Aorta (tissue), 5 donors: ENCODE measurements around the gene RPRD1B. TPM values are rescaled to one million over a fixed set of nuclear protein-coding genes. Genes with fewer than 3 reads are reported as not detected.

Experiments
- ATAC-seq: fragments of 200-7000 bp; cut with Tn5 transposase; one replicate; pipeline ENCODE4 v1.9.1; 2022; ENCODE audit warnings: moderate library complexity; ENCODE audit not compliant: low FRiP score
- DNase-seq, 2 donors: peaks; one replicate each; pipeline ENCODE4 v3.0.0-alpha.2; 2020
- H3K27ac ChIP-seq, 2 donors: one replicate each; pipeline ENCODE4 v1.5.1; 2013; ENCODE audit warnings: low read length in 2 of 2, mild to moderate bottlenecking in 2 of 2, moderate library complexity in 2 of 2, control low read depth in 1 of 2, inconsistent platforms in 1 of 2, low read depth in 1 of 2
- H3K27me3 ChIP-seq, 2 donors: one replicate each; pipeline ENCODE4 v1.6.1; 2013; ENCODE audit warnings: control low read depth in 1 of 2, low read length in 1 of 2, mild to moderate bottlenecking in 1 of 2, moderate library complexity in 1 of 2; ENCODE audit not compliant: insufficient read depth in 2 of 2, control insufficient read depth in 1 of 2
- H3K36me3 ChIP-seq, 2 donors: one replicate each; pipeline ENCODE4 v1.6.1; 2013; ENCODE audit warnings: control low read depth in 1 of 2, low read length in 1 of 2, mild to moderate bottlenecking in 1 of 2; ENCODE audit not compliant: insufficient read depth in 2 of 2, control insufficient read depth in 1 of 2
- H3K4me1 ChIP-seq, 2 donors: one replicate each; pipeline ENCODE4 v1.6.1; 2013; ENCODE audit warnings: low read length in 2 of 2, control low read depth in 1 of 2, mild to moderate bottlenecking in 1 of 2, moderate library complexity in 1 of 2; ENCODE audit not compliant: insufficient read depth in 2 of 2, control insufficient read depth in 1 of 2
- H3K4me3 ChIP-seq, 2 donors: one replicate each; pipeline ENCODE4 v1.5.1; 2013; ENCODE audit warnings: low read length in 2 of 2, control low read depth in 1 of 2, mild to moderate bottlenecking in 1 of 2
- H3K9me3 ChIP-seq: one replicate; pipeline ENCODE4 v1.6.1; 2013; ENCODE audit warnings: mild to moderate bottlenecking, low read length; ENCODE audit not compliant: control insufficient read depth
- whole genome bisulfite sequencing, 2 donors: extraction: QIAGEN DNeasy Blood & Tissue Kit; methylation state at CpG; one replicate each; pipeline ENCODE4 v1.1.7; 2013; 5-methylcytosine and 5-hydroxymethylcytosine counted together
- intact Hi-C, 2 donors: fragments of 100-400 bp; cut with DNase I; formaldehyde crosslinking; loops; one replicate each; pipeline versions ENCODE4 v1.14.2 to v1.15.0; 2022
- polyA plus RNA-seq, 2 donors: library from polyadenylated mRNA; stranded (reverse); fragments of 200-250 nt; gene quantifications; one replicate each; pipeline ENCODE4 v1.2.3, GENCODE V29; 2013
- total RNA-seq, 2 donors: library from RNA; stranded (reverse); fragmentation: NEBNext Ultra II Directional; extraction: Animal tissue kit (Norgen Biotek cat#: 25700); gene quantifications; one replicate each; pipeline ENCODE4 v1.2.1, GENCODE V29; 2021
- donor health status: healthy with polysubstance abuse.
- donor health status: Bipolar disorder and iron deficiency.
- donor health status: DM: no; HTN: no; CAD: no.
- donor health status: DM: no; HTN: no; CAD: no.
- donor health status: DM: yes; HTN: yes; CAD: no.

RPRD1B gene
- total and polyA plus RNA-seq, 4 donors, result 6.9 to 43.5 (median 21.9) TPM

DNA sequence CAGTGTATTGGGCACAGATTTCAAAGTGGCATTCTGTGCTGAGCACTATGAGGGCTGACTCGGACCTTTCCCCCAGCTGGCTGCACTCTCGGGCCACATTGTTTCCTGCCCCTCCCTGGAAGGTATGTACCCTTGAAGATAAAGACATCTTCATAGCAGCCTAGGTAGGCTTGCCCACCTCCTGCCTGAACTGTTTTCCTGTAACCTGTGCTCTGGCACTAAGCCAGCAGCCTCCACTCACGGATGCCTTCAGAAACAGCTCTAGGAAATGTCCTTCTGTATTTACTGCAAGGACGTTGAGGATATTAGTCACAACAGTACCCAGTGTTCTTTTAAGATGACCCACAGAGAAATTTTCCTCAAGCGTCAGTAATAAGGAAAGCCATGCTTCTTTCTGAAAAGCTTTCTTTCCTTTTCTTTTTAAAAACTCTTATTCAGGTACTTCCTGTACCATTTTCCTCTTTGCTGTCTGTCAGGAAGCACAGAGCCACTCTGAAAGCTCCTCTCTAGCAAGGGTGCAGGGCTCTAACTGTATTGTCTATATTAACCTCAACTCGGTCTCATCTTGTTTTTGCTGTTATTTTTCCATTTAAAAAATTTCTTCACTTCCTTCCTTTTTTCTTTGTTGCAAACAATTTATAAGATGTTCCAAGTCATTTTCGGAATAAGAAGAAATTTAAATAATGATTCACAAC is 43.8 kb upstream of the RPRD1B start:
- Histone ChIP-seq H3K4me3 (no peak overlapping the region), H3K36me3 (peaks cover 0 to 4% of the 10 kb centered on the region in 2 donors), H3K27me3 (no peaks in the 10 kb centered on the region), H3K9me3 (no peaks in the 10 kb centered on the region), H3K27ac (no peak overlapping the region), H3K4me1 (peaks cover 0 to 6% of the 10 kb centered on the region in 2 donors)
- intact Hi-C loops, result no loop called here
- DNase-seq (no peak), ATAC-seq (no peak)
- 74 to 75% methylated on average over 7 of the region's 7 CpGs for WGBS, 2 donors

GRCh38 chr20:37990571-37991151 is 42.9 kb upstream of the RPRD1B start:
- Histone ChIP-seq H3K4me1 (peaks cover 0 to 6% of the 10 kb centered on the region in 2 donors), H3K27me3 (no peaks in the 10 kb centered on the region), H3K27ac (no peak overlapping the region), H3K4me3 (no peak overlapping the region), H3K9me3 (no peaks in the 10 kb centered on the region), H3K36me3 (peaks cover 0 to 6% of the 10 kb centered on the region in 2 donors)
- 67 to 68% methylated on average over 10 of the region's 10 CpGs for WGBS, 2 donors
- ATAC-seq (no peak), DNase-seq (peak in 1 of 2 donors; percentile 66)
- intact Hi-C loops, result no loop called here

DNA sequence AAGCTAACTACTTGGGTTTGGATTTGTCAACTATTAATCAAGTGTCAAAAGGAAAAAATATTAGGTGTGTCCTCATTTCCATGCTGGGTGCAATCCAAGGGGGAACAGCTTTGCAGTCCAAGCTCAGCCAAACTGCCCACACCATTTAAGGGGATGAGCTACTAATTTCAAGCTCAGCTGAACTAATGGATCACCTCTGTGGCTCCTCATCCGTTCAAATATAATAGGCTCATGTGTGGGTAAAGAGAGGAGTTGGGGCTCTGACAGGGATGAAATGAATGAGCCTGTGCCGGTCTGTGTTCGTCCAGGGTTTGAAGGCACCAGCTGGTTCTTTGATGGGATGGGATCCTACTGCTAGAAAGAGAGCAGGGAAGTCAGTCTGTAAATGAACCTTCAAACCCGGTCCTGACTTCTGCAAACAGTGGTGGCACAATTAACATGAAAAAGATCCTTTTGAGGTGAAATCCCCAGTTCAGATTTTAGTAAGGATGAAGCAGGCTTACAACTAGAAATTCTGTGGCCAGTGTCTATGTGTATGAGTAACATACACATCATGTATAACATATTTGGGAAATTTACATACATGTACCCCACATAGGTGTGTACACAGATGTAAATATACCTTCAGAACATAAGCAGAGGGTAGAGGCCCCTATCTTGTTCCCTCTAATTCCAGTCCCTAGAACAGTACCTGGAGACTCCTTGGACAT is 42.2 kb upstream of the RPRD1B start:
- Histone ChIP-seq H3K4me3 (no peak overlapping the region), H3K27me3 (no peaks in the 10 kb centered on the region), H3K27ac (no peak overlapping the region), H3K36me3 (peaks cover 0 to 6% of the 10 kb centered on the region in 2 donors), H3K9me3 (no peaks in the 10 kb centered on the region), H3K4me1 (peaks cover 0 to 6% of the 10 kb centered on the region in 2 donors)
- intact Hi-C loops, result no loop called here
- DNase-seq, result no peak
- 70 to 76% methylated on average over 4 of the region's 4 CpGs for whole genome bisulfite sequencing, 2 donors
- no peak for ATAC-seq

DNA sequence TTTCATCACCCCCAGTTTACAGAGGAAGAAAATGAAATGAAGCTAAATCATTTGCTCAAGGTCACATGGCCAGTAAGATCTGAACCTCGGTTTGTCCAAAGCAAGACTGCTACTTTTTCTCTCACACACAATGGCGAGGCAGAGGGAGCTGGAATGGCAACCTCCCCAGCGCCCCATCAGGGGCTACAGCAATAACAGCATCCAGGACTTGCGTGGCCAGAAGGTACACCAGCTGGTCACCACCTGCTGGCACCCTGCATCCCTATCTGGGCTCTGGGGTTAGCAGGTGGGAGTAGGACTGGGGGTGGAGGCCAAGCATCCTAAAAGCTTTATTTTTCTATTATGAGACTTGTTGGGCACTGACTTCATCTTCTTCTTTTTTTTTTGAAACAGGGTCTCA is 41.6 kb upstream of the RPRD1B start:
- ATAC-seq (no peak), DNase-seq (no peak)
- H3K4me3 ChIP-seq, result no peak overlapping the region
- peaks cover 0 to 6% of the 10 kb centered on the region in 2 donors for H3K4me1 ChIP-seq
- 94% methylated on average over 4 of the region's 4 CpGs for whole genome bisulfite sequencing, 2 donors
- no peak overlapping the region for H3K27ac ChIP-seq
- H3K9me3 ChIP-seq, result no peaks in the 10 kb centered on the region
- H3K27me3 ChIP-seq, result no peaks in the 10 kb centered on the region
- H3K36me3 ChIP-seq, result peaks cover 0 to 6% of the 10 kb centered on the region in 2 donors
- intact Hi-C loops, result loop anchor here (2.0 kb wide), 2 partner anchors 89 to 429 kb away; partner anchors contain the start of gene VSTM2L (in 1 of the 2)

GRCh38 chr20:37992802-37993409 is 40.6 kb upstream of the RPRD1B start:
- ATAC-seq (no peak), DNase-seq (no peak)
- Histone ChIP-seq H3K27ac (peak overlapping the region in 1 of 2 donors; percentile 17), H3K27me3 (no peaks in the 10 kb centered on the region), H3K36me3 (peaks cover 0 to 6% of the 10 kb centered on the region in 2 donors), H3K4me3 (no peak overlapping the region), H3K4me1 (peaks cover 0 to under 1% of the 10 kb centered on the region in 2 donors), H3K9me3 (no peaks in the 10 kb centered on the region)
- intact Hi-C loops, result loop anchor here (1.0 to 2.0 kb wide), 3 partner anchors 90 to 430 kb away; partner anchors contain the start of gene VSTM2L (in 1 of the 2)
- WGBS, 2 donors, result 58 to 64% methylated on average over 5 of the region's 5 CpGs

DNA sequence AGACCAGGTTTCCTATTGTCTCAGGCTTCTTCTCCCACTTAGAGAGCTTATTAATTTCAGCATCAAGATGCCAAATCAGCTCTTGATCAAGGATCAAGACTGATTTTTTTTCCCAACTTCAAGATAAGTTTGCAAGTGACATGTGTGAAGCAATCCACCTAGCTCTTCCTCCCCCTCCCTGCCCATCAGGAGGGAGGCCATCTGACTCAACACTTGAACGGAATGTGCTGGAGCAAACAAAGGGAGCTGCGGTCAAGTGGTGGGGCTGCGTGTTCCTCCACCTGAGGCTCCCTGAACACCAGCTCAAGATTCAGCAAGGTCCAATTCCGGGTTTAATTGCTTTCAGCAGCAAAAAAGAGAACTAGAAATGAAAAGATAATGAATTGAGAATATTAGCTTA is 39.0 kb upstream of the RPRD1B start:
- intact Hi-C loops, result no loop called here
- no peak for DNase-seq

DNA sequence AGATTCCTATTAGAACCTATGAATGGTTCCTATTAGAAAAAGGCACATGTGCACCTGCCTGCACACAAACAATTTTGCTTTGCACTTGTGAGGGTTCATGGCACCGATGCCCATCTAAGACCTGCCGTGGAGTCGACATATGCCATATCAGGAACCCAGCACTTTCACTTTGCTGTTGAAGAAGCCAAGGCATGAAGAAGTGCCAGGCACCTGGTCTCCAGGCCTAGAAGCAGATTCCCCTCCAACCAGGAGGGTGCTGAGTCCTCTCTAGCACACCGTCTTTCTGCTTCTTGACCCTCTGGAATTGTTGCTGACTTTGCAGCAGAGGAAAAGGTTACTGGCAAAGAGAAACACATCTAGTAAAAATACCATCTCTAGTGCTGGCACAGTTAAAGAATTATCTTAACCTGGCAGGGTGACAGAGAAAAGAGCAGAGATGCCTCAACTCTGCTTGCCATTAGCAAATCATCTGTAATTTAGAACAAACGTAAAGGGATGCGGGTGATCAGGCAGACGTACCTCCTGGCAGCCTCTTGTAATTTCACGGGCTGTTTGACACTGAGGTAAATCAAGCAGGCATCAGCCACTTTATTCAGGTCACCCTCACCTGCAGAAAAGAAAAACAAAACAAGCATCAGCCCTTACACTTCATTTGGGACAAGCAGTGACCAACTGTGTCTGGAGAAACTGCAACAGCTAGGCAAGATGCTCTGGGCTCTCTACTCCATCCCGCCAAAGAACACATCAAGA is 37.5 kb upstream of the RPRD1B start:
- H3K36me3 ChIP-seq, result peaks cover 0 to 6% of the 10 kb centered on the region in 2 donors
- no peak overlapping the region for H3K27ac ChIP-seq
- H3K4me3 ChIP-seq, result no peak overlapping the region
- DNase-seq, result no peak
- WGBS, 2 donors, result 81 to 86% methylated on average over 9 of the region's 9 CpGs
- ATAC-seq, result no peak
- intact Hi-C loops, result no loop called here
- no peaks in the 10 kb centered on the region for H3K9me3 ChIP-seq
- H3K4me1 ChIP-seq, result no peaks in the 10 kb centered on the region
- no peaks in the 10 kb centered on the region for H3K27me3 ChIP-seq

More for the DNA sequence above, 39.0 kb upstream of the RPRD1B start:
- no peak overlapping the region for H3K27ac ChIP-seq
- no peaks in the 10 kb centered on the region for H3K27me3 ChIP-seq
- WGBS, 2 donors, result 81 to 86% methylated on average over 4 of the region's 4 CpGs
- peaks cover 0 to 6% of the 10 kb centered on the region in 2 donors for H3K36me3 ChIP-seq
- H3K9me3 ChIP-seq, result no peaks in the 10 kb centered on the region
- ATAC-seq, result no peak
- H3K4me3 ChIP-seq, result no peak overlapping the region
- no peaks in the 10 kb centered on the region for H3K4me1 ChIP-seq

GRCh38 chr20:37997516-37997915 is 36.0 kb upstream of the RPRD1B start:
- no peak for ATAC-seq
- no peak overlapping the region for H3K27ac ChIP-seq
- H3K9me3 ChIP-seq, result no peaks in the 10 kb centered on the region
- no peaks in the 10 kb centered on the region for H3K4me1 ChIP-seq
- no peak for DNase-seq
- H3K4me3 ChIP-seq, result no peak overlapping the region
- peaks cover 0 to 8% of the 10 kb centered on the region in 2 donors for H3K36me3 ChIP-seq
- intact Hi-C loops, result no loop called here
- H3K27me3 ChIP-seq, result no peaks in the 10 kb centered on the region
- WGBS, 2 donors, result 88 to 94% methylated on average over 3 of the region's 3 CpGs
